Kidney (tissue), 14 donors: ENCODE measurements around the gene TENM4. TPM values are rescaled to one million over a fixed set of nuclear protein-coding genes. Genes with fewer than 3 reads are reported as not detected.
"Not testable (repeated sequence)": the region's sequence is repeated elsewhere in the genome, so short reads cannot be mapped to it uniquely, and the experiment has no call there.

Source experiments
- DNase-seq, 5 donors: peaks; one replicate each; pipeline ENCODE4 v3.0.0-alpha.2; 2013 to 2020
- FAIRE-seq: peaks from 2 replicates; lab custom pipeline; 2012; peaks lifted over from hg19 to GRCh38; lab: Jason Lieb, UNC
- H3K27ac ChIP-seq, 2 donors: one replicate each; pipeline ENCODE4 v1.7.0; 2013; ENCODE audit warnings: low read depth in 2 of 2, low read length in 2 of 2, inconsistent platforms in 1 of 2
- H3K27me3 ChIP-seq: one replicate; pipeline ENCODE4 v1.7.1; 2013; ENCODE audit warnings: low read length, inconsistent platforms; ENCODE audit not compliant: control insufficient read depth, insufficient read depth
- H3K36me3 ChIP-seq, 3 donors: one replicate each; pipeline versions ENCODE4 v1.7.0 to v1.7.1; 2013; ENCODE audit warnings: low read length in 3 of 3, control low read depth in 1 of 3, inconsistent platforms in 1 of 3; ENCODE audit not compliant: insufficient read depth in 3 of 3, control insufficient read depth in 2 of 3
- H3K4me1 ChIP-seq, 3 donors: one replicate each; pipeline versions ENCODE4 v1.7.0 to v1.7.1; 2013; ENCODE audit warnings: low read length in 3 of 3, inconsistent platforms in 1 of 3, low read depth in 1 of 3; ENCODE audit not compliant: control insufficient read depth in 2 of 3, insufficient read depth in 2 of 3
- H3K4me3 ChIP-seq, 3 donors: one replicate each; pipeline versions ENCODE4 v1.7.0 to v1.8.1; 2013; ENCODE audit warnings: low read length in 3 of 3, control low read depth in 1 of 3, inconsistent platforms in 1 of 3
- H3K9ac ChIP-seq, 3 donors: one replicate each; pipeline versions ENCODE4 v1.7.0 to v1.7.1; 2013; ENCODE audit warnings: low read length in 3 of 3, control low read depth in 1 of 3, inconsistent platforms in 1 of 3
- H3K9me3 ChIP-seq, 3 donors: one replicate each; pipeline versions ENCODE4 v1.7.0 to v1.7.1; 2013; ENCODE audit warnings: low read length in 3 of 3, control low read depth in 1 of 3, inconsistent platforms in 1 of 3; ENCODE audit not compliant: control insufficient read depth in 2 of 3, insufficient read depth in 1 of 3
- intact Hi-C: fragments of 100-400 bp; cut with DNase I; formaldehyde crosslinking; loops from one replicate; pipeline ENCODE4 v1.11.1; 2022
- polyA plus RNA-seq: library from polyadenylated mRNA; stranded (reverse); fragments of 350-450 nt; fragmentation: Illumina TruSeq; extraction: RNeasy Lipid Tissue Mini Kit (QIAGEN cat#74804); gene quantifications from one replicate; pipeline ENCODE4 v1.2.3, GENCODE V29; 2014; ENCODE audit warnings: low read depth, low replicate concordance; ENCODE audit not compliant: insufficient read depth
- total RNA-seq: library from RNA; stranded (reverse); fragmentation: NEBNext Ultra II Directional; extraction: Animal tissue kit (Norgen Biotek cat#: 25700); gene quantifications from one replicate; pipeline ENCODE4 v1.2.1, GENCODE V29; 2021
- TF ChIP-seq, protein P1 (sequence below): IDR thresholded peaks from 3 replicates; pipeline ENCODE4 v1.5.1; 2012; ENCODE audit warnings: mild to moderate bottlenecking, moderate library complexity, borderline replicate concordance; ENCODE audit not compliant: insufficient read depth; ENCODE audit errors: extremely low read depth
- donor health status: control.
- donor health status: control.
- donor health status: control.
- donor health status: control.
- donor health status: control.
- donor health status: DM: yes; HTN: yes; CAD: no.
- donor health status: Normal renal cell carcinoma (clear cell type).

TENM4 gene
- total and polyA plus RNA-seq, 2 donors from 2014 or later, result 0.34 to 31.0 TPM

DNA sequence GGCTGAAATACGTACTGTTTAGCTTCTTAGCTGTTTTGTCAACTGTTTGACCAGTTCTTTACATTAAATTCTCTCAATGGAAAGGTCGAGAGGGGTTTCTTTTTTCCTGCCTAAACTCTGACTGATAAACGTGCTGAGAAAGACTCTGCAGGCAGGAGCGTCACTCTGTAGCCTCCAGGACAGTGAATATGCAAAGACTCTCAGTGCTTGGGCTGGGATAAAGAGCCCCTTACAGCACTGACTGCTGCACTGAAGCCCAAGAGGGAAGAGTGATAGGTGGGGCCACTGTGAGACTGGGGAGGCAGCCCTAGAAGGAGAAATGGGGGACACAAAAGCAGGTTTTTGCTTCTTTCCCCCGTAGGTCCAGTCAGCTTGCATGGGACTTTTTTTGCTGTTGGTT, 213.5 kb downstream of the TENM4 start:
- FAIRE-seq (no peak), DNase-seq (no peak)
- Histone ChIP-seq H3K4me1 (no peaks in the 10 kb centered on the region), H3K27me3 (no peaks in the 10 kb centered on the region), H3K36me3 (no peaks in the 10 kb centered on the region), H3K27ac (no peak overlapping the region), H3K4me3 (no peak overlapping the region), H3K9me3 (no peaks in the 10 kb centered on the region), H3K9ac (no peak overlapping the region)
- TF ChIP-seq, protein P1, sequence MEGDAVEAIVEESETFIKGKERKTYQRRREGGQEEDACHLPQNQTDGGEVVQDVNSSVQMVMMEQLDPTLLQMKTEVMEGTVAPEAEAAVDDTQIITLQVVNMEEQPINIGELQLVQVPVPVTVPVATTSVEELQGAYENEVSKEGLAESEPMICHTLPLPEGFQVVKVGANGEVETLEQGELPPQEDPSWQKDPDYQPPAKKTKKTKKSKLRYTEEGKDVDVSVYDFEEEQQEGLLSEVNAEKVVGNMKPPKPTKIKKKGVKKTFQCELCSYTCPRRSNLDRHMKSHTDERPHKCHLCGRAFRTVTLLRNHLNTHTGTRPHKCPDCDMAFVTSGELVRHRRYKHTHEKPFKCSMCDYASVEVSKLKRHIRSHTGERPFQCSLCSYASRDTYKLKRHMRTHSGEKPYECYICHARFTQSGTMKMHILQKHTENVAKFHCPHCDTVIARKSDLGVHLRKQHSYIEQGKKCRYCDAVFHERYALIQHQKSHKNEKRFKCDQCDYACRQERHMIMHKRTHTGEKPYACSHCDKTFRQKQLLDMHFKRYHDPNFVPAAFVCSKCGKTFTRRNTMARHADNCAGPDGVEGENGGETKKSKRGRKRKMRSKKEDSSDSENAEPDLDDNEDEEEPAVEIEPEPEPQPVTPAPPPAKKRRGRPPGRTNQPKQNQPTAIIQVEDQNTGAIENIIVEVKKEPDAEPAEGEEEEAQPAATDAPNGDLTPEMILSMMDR, result no peak
- intact Hi-C loops, result no loop called here

DNA sequence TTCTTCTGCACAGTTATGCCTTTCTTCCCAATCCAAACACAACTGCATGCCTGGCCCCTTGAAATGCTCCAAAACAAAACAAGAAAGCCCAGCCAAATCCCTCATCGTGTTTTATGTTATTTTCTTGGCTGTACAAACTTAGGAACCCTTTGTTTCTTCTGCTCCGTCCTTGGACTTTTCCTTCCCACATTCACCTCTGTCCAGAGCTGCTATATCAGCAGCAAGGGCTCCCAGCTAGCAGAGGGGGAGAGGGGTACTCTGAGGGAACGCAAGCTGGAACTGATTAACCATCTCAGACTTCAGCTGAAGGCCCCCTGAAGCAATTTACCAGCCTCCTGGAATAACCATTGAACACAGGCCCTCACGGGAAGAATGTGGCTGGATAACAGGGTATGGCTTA, 214.7 kb downstream of the TENM4 start:
- no peaks in the 10 kb centered on the region for H3K27me3 ChIP-seq
- FAIRE-seq, result no peak
- no peaks in the 10 kb centered on the region for H3K9me3 ChIP-seq
- DNase-seq, result peak in 3 of 5 donors; percentile 56 to 81 (median 59)
- intact Hi-C loops, result no loop called here
- TF ChIP-seq, protein P1, result no peak
- H3K27ac ChIP-seq, result no peak overlapping the region
- no peaks in the 10 kb centered on the region for H3K4me1 ChIP-seq
- no peak overlapping the region for H3K4me3 ChIP-seq
- no peaks in the 10 kb centered on the region for H3K36me3 ChIP-seq
- H3K9ac ChIP-seq, result no peak overlapping the region

DNA sequence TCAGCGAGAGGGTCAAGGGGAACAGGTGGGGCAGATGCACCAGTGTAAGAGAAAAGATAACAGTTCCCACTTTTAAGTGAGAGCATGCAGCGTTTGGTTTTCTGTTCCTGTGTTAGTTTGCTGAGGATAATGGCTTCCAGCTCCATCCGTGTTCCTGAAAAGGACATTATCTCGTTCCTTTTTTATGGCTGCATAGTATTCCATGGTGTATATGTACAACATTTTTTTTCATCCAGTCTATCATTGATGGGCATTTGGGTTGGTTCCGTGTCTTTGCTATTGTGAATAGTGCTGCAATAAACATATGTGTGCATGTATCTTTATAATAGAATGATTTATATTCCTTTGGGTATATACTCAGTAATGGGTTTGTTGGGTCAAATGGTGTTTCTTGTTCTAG, 218.7 kb downstream of the TENM4 start:
- intact Hi-C loops, H3K27ac ChIP-seq, FAIRE-seq, H3K4me1 ChIP-seq, H3K9ac ChIP-seq, H3K4me3 ChIP-seq, H3K36me3 ChIP-seq, DNase-seq, H3K27me3 ChIP-seq, H3K9me3 ChIP-seq: not testable (repeated sequence)

DNA sequence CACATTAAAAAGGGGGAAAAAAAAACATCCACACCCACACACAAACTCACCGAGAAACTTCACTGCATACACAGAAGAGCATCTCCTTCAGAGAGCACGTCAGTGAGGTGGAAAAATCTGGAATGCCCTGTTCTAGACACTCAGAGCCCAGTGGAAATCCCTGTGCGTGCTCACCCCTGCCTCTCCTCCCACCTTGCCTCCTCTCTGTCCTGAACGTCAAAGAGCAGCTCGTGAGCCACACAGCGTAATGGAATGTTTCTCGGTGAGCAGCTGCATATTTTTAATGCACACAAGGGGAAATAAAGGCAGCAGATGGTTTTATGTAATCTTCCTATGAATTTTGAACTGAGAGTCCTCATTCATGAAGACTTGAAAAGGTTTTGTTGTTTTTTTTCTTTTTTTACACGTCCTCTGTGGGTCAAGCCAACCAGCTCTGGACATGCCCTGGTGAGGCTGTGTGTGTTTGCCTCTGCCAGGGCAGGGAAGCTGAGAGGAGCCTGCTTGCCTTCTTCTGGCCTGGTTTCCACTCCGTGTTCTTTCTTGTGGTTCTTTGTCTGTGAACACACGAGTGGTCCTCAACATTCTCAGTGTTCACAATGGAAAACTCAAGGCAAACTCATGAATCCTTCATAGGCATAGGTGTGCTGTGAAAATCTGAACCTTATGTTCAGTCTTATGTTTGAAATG, 219.2 kb downstream of the TENM4 start:
- intact Hi-C loops, result no loop called here
- H3K4me3 ChIP-seq, result no peak overlapping the region
- no peak overlapping the region for H3K9ac ChIP-seq
- no peaks in the 10 kb centered on the region for H3K36me3 ChIP-seq
- no peaks in the 10 kb centered on the region for H3K9me3 ChIP-seq
- DNase-seq, result no peak
- TF ChIP-seq, protein P1, result no peak
- no peaks in the 10 kb centered on the region for H3K27me3 ChIP-seq
- H3K4me1 ChIP-seq, result no peaks in the 10 kb centered on the region
- FAIRE-seq, result no peak
- H3K27ac ChIP-seq, result no peak overlapping the region
